GM12878 (cell line): ENCODE measurements around the gene LARP1B. TPM values are rescaled to one million over a fixed set of nuclear protein-coding genes. Genes with fewer than 3 reads are reported as not detected.

Experiments
- BACH1 ChIP-seq: fragments of 450-650 bp; IDR thresholded peaks from 2 replicates; pipeline ENCODE4 v1.6.1; 2017; ENCODE audit warnings: mild to moderate bottlenecking, borderline replicate concordance
- DPF2 ChIP-seq: fragments of 450-650 bp; IDR thresholded peaks from 2 replicates; pipeline ENCODE4 v1.6.1; 2017; ENCODE audit warnings: mild to moderate bottlenecking
- ETV6 ChIP-seq, 2 experiments: fragments of 450-650 bp in 1 of 2; IDR thresholded peaks in 1 of 2; conservative IDR thresholded peaks in 1 of 2; 2 replicates each; pipeline ENCODE4 v1.6.1; 2014; ENCODE audit warnings: antibody characterized with exemption in 1 of 2, borderline replicate concordance in 1 of 2, low read depth in 1 of 2, mild to moderate bottlenecking in 1 of 2, moderate library complexity in 1 of 2
- JUND ChIP-seq: IDR thresholded peaks from 2 replicates; pipeline ENCODE4 v1.6.1; 2012; ENCODE audit warnings: low read depth, mild to moderate bottlenecking, low read length, improper control_type of control experiment, moderate library complexity
- MXI1 ChIP-seq: fragments of 150-350 bp; IDR thresholded peaks from 2 replicates; pipeline ENCODE4 v1.6.1; 2011; ENCODE audit warnings: low read depth, mild to moderate bottlenecking, inconsistent platforms, low read length, improper control_type of control experiment
- NRF1 ChIP-seq: conservative IDR thresholded peaks from 2 replicates; pipeline ENCODE4 v1.6.1; 2011; ENCODE audit warnings: mild to moderate bottlenecking, low read depth, low read length, improper control_type of control experiment
- POU2F2 ChIP-seq: IDR thresholded peaks from 3 replicates; pipeline ENCODE4 v1.6.1; 2011; ENCODE audit warnings: low read depth, mild to moderate bottlenecking, low read length, borderline replicate concordance
- RAD21 ChIP-seq: IDR thresholded peaks from 2 replicates; pipeline ENCODE4 v1.6.1; 2011; ENCODE audit warnings: mild to moderate bottlenecking, low read depth, low read length, moderate library complexity; ENCODE audit not compliant: insufficient read depth
- SMAD1 ChIP-seq: fragments of 450-650 bp; IDR thresholded peaks from 2 replicates; pipeline ENCODE4 v1.6.1; 2018; ENCODE audit warnings: mild to moderate bottlenecking, low read depth; ENCODE audit not compliant: partially characterized antibody
- SMAD5 ChIP-seq: IDR thresholded peaks from 2 replicates; pipeline ENCODE4 v1.6.1; 2016; ENCODE audit warnings: antibody characterized with exemption, low read depth
- SRF ChIP-seq, 2 experiments: IDR thresholded peaks; 2 replicates each; pipeline ENCODE4 v1.6.1; 2011; ENCODE audit warnings: low read depth in 2 of 2, low read length in 2 of 2, mild to moderate bottlenecking in 1 of 2, moderate library complexity in 1 of 2
- TAF1 ChIP-seq: IDR thresholded peaks from 2 replicates; pipeline ENCODE4 v1.6.1; 2011; ENCODE audit warnings: mild to moderate bottlenecking, low read depth, low read length, borderline replicate concordance
- TBL1XR1 ChIP-seq: IDR thresholded peaks from 2 replicates; pipeline ENCODE4 v1.6.1; 2012; ENCODE audit warnings: low read depth, low read length, improper control_type of control experiment
- TCF12 ChIP-seq: IDR thresholded peaks from 2 replicates; pipeline ENCODE4 v1.6.1; 2011; ENCODE audit warnings: low read depth, mild to moderate bottlenecking, low read length
- TCF7 ChIP-seq: IDR thresholded peaks from 2 replicates; pipeline ENCODE4 v1.6.1; 2014; ENCODE audit warnings: antibody characterized with exemption, borderline replicate concordance
- ZNF274 ChIP-seq: IDR thresholded peaks from one replicate; pipeline ENCODE4 v1.8.0; 2011; ENCODE audit not compliant: insufficient read length, insufficient read depth
- polyA plus RNA-seq, 11 experiments: library from polyadenylated mRNA; depleted of rRNA in 4 of 11; unstranded in 6 of 11; stranded (reverse) in 5 of 11; fragments of >200 nt; fragmentation: Nextera tagmentation in 4 of 11; fragmentation: Illumina TruSeq in 1 of 11; extraction: Ambion mirVana in 4 of 11; extraction: Trizol in 1 of 11; gene quantifications; 1 replicate in 1 of 11; 2 replicates in 10 of 11; pipeline versions ENCODE4 v1.2.1 to v1.2.3, GENCODE V29; 2011 to 2016; ENCODE audit warnings: inconsistent platforms in 2 of 11, missing spikeins in 2 of 11, low read depth in 1 of 11
- total RNA-seq, 4 experiments: library from RNA; depleted of rRNA in 3 of 4; stranded (reverse); fragments of >200 nt in 3 of 4; fragmentation: Illumina TruSeq in 1 of 4; extraction: Trizol in 1 of 4; gene quantifications; 2 replicates each; pipeline versions ENCODE4 v1.2.1 to v1.2.3, GENCODE V29; 2013 to 2021
- TF ChIP-seq, protein P1 (sequence below): fragments of 450-650 bp; formaldehyde crosslinking; IDR thresholded peaks from 2 replicates; pipeline ENCODE4 v1.4.0; 2020; ENCODE audit warnings: mild to moderate bottlenecking, moderate library complexity
- TF ChIP-seq, protein P2 (sequence below): IDR thresholded peaks from 2 replicates; pipeline ENCODE4 v1.6.1; 2011; ENCODE audit warnings: borderline replicate concordance, low read depth, mild to moderate bottlenecking, moderate library complexity, mixed read lengths, low read length; ENCODE audit not compliant: insufficient read depth; ENCODE audit errors: extremely low read length
- TF ChIP-seq, protein P3 (sequence below): fragments of 450-650 bp; IDR thresholded peaks from 2 replicates; pipeline ENCODE4 v1.6.1; 2016; ENCODE audit warnings: mild to moderate bottlenecking, moderate library complexity, borderline replicate concordance

The LARP1B gene
- total and polyA plus RNA-seq, 10 of the 15 experiments (the other 5 are each of a cell fraction or from before 2014, with no cell fraction given), result 9.2 to 30.9 (median 14.7) TPM

GRCh38 chr4:128060699-128061565 is at the start of gene LARP1B (continued):
- TF ChIP-seq, protein P1, sequence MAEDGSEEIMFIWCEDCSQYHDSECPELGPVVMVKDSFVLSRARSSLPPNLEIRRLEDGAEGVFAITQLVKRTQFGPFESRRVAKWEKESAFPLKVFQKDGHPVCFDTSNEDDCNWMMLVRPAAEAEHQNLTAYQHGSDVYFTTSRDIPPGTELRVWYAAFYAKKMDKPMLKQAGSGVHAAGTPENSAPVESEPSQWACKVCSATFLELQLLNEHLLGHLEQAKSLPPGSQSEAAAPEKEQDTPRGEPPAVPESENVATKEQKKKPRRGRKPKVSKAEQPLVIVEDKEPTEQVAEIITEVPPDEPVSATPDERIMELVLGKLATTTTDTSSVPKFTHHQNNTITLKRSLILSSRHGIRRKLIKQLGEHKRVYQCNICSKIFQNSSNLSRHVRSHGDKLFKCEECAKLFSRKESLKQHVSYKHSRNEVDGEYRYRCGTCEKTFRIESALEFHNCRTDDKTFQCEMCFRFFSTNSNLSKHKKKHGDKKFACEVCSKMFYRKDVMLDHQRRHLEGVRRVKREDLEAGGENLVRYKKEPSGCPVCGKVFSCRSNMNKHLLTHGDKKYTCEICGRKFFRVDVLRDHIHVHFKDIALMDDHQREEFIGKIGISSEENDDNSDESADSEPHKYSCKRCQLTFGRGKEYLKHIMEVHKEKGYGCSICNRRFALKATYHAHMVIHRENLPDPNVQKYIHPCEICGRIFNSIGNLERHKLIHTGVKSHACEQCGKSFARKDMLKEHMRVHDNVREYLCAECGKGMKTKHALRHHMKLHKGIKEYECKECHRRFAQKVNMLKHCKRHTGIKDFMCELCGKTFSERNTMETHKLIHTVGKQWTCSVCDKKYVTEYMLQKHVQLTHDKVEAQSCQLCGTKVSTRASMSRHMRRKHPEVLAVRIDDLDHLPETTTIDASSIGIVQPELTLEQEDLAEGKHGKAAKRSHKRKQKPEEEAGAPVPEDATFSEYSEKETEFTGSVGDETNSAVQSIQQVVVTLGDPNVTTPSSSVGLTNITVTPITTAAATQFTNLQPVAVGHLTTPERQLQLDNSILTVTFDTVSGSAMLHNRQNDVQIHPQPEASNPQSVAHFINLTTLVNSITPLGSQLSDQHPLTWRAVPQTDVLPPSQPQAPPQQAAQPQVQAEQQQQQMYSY (CRISPR knock-in tag), result no peak
- TF ChIP-seq RAD21, result no peak
- TF ChIP-seq POU2F2, result 0 out of 3 replicates have a peak, but pooled peaks have one; percentile 53
- TF ChIP-seq, protein P2, sequence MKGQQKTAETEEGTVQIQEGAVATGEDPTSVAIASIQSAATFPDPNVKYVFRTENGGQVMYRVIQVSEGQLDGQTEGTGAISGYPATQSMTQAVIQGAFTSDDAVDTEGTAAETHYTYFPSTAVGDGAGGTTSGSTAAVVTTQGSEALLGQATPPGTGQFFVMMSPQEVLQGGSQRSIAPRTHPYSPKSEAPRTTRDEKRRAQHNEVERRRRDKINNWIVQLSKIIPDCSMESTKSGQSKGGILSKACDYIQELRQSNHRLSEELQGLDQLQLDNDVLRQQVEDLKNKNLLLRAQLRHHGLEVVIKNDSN, result no peak
- no peak for TF ChIP-seq TBL1XR1
- 0 out of 2 replicates have a peak, but pooled peaks have one; percentile 28 for TF ChIP-seq BACH1
- TF ChIP-seq TCF7, result no peak
- TF ChIP-seq TAF1, result peak; percentile 78; the same call in 1 of the 2 replicates
- no peak for TF ChIP-seq TCF12
- TF ChIP-seq JUND, result no peak
- TF ChIP-seq SRF (IDR thresholded peaks at IDR 0.05; ENCODE audit: low read depth in 2 of 2, low read length in 2 of 2), result no peak
- no peak for TF ChIP-seq ZNF274
- TF ChIP-seq NRF1, result no peak
- TF ChIP-seq DPF2, result peak; percentile 87
- peak; percentile 26; the same call in 1 of the 2 replicates for TF ChIP-seq SMAD5
- TF ChIP-seq, protein P3, sequence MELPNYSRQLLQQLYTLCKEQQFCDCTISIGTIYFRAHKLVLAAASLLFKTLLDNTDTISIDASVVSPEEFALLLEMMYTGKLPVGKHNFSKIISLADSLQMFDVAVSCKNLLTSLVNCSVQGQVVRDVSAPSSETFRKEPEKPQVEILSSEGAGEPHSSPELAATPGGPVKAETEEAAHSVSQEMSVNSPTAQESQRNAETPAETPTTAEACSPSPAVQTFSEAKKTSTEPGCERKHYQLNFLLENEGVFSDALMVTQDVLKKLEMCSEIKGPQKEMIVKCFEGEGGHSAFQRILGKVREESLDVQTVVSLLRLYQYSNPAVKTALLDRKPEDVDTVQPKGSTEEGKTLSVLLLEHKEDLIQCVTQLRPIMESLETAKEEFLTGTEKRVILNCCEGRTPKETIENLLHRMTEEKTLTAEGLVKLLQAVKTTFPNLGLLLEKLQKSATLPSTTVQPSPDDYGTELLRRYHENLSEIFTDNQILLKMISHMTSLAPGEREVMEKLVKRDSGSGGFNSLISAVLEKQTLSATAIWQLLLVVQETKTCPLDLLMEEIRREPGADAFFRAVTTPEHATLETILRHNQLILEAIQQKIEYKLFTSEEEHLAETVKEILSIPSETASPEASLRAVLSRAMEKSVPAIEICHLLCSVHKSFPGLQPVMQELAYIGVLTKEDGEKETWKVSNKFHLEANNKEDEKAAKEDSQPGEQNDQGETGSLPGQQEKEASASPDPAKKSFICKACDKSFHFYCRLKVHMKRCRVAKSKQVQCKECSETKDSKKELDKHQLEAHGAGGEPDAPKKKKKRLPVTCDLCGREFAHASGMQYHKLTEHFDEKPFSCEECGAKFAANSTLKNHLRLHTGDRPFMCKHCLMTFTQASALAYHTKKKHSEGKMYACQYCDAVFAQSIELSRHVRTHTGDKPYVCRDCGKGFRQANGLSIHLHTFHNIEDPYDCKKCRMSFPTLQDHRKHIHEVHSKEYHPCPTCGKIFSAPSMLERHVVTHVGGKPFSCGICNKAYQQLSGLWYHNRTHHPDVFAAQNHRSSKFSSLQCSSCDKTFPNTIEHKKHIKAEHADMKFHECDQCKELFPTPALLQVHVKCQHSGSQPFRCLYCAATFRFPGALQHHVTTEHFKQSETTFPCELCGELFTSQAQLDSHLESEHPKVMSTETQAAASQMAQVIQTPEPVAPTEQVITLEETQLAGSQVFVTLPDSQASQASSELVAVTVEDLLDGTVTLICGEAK, result no peak
- TF ChIP-seq ETV6 (conservative IDR thresholded peaks at IDR 0.05 in 1 of 2, IDR thresholded peaks at IDR 0.05 in 1 of 2; ENCODE audit: borderline replicate concordance in 1 of 2, low read depth in 1 of 2), result no peak
- TF ChIP-seq MXI1, result peak; percentile 83; the same call in 1 of the 2 replicates
- TF ChIP-seq SMAD1, result no peak
